Esophagus squamous epithelium (tissue), 4 donors: ENCODE results near the gene GTPBP3.

Source experiments
- CTCF ChIP-seq, 6 experiments: fragments of 450-650 bp in 4 of 6; fragments of 200-600 bp in 2 of 6; sonication (generic) in 2 of 6; IDR thresholded peaks; one replicate each; pipeline ENCODE4 v1.5.1; 2016 to 2019; ENCODE audit warnings: antibody characterized with exemption in 6 of 6, mild to moderate bottlenecking in 4 of 6, moderate library complexity in 4 of 6
- POLR2A ChIP-seq, 4 donors: fragments of 450-650 bp; IDR thresholded peaks; one replicate each; pipeline ENCODE4 v1.6.1; 2017; ENCODE audit warnings: antibody characterized with exemption in 4 of 4, mild to moderate bottlenecking in 4 of 4, moderate library complexity in 3 of 4

DNA sequence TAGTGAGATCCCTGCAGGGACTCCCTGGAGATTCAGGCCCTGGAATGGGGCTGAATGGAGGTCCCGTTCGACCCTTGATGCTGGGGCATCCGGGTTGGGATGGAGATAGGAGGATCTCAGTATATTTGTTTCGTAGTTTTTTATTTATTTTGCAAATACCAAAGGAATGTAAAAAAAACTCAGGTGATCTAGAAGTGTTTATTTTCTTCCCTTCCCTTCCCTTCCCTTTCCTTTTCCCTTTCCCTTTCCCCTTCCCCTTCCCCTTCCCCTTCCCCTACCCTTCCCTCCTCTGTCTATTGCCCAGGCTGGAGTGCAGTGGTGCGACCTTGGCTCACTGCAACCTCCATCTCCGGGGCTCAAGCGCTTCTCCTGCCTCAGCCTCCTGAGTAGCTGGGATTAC, 4.5 kb downstream of the GTPBP3 start:
- TF ChIP-seq POLR2A (IDR thresholded peaks at IDR 0.05) (no peak), CTCF (IDR thresholded peaks at IDR 0.05) (no peak)
